ENCODE data around the gene GDA. TPM values are rescaled to one million over a fixed set of nuclear protein-coding genes. Genes with fewer than 3 reads are reported as not detected.

GDA gene
- total RNA-seq, 1 experiment from 2014 or later: 5.0 TPM

- TF ChIP-seq TCF7L2 (IDR thresholded peaks at IDR 0.05; ENCODE audit: low read depth, low read length) (no peak), CTCF (IDR thresholded peaks at IDR 0.05) (no peak), SIN3A (IDR thresholded peaks at IDR 0.05; ENCODE audit: borderline replicate concordance, insufficient read depth, low read depth, low read length) (no peak), POLR2AphosphoS5 (IDR thresholded peaks at IDR 0.05; ENCODE audit: low read depth, low read length) (no peak), REST (IDR thresholded peaks at IDR 0.05; ENCODE audit: insufficient read depth in 1 of 2, low read depth in 2 of 2, low read length in 1 of 2) (no peak)
- Histone ChIP-seq H3K27ac (ENCODE audit: low read length) (no peak overlapping the region), H3K9me3 (ENCODE audit: control insufficient read depth, insufficient read depth, low read depth, low read length) (no peaks in the 10 kb centered on the region), H3K36me3 (ENCODE audit: control insufficient read depth, insufficient read depth, low read length) (no peaks in the 10 kb centered on the region), H3K4me3 (ENCODE audit: low read depth in 2 of 2, low read length in 2 of 2) (no peak overlapping the region), H3K4me1 (ENCODE audit: control insufficient read depth, insufficient read depth, low read length) (no peaks in the 10 kb centered on the region), H3K27me3 (ENCODE audit: control insufficient read depth, insufficient read depth, low read length) (no peaks in the 10 kb centered on the region)
- ChIA-PET CTCF (no interaction called here), POLR2A (no interaction called here)
- DNase-seq (ENCODE audit: low read depth, low spot score): no peak
- in situ Hi-C loops (cut with HindIII; ENCODE audit: low pct_unique_long_range_greater_than_20kb, low sequenced_read_pairs) (no loop called here), intact Hi-C loops (cut with micrococcal nuclease; ENCODE audit: unreplicated experiment) (no loop called here)
- no peak for ATAC-seq
- BruUV-seq (replicated peaks): no TSS peak
Observed at GRCh38 chr9:72113056-72113455, 36.2 kb upstream of the GDA start.

- ATAC-seq: no peak
- ChIA-PET CTCF (no interaction called here), POLR2A (no interaction called here)
Observed at GRCh38 chr9:72119853-72120252, 29.4 kb upstream of the GDA start.

More at GRCh38 chr9:72119853-72120252, 29.4 kb upstream of the GDA start:
- intact Hi-C loops (cut with micrococcal nuclease; ENCODE audit: unreplicated experiment) (no loop called here), in situ Hi-C loops (cut with HindIII; ENCODE audit: low pct_unique_long_range_greater_than_20kb, low sequenced_read_pairs) (no loop called here)
- H3K27ac ChIP-seq (ENCODE audit: low read length): no peak overlapping the region
- DNase-seq (ENCODE audit: low read depth, low spot score): no peak
- no peaks in the 10 kb centered on the region for H3K36me3 ChIP-seq (ENCODE audit: control insufficient read depth, insufficient read depth, low read length)
- no peaks in the 10 kb centered on the region for H3K27me3 ChIP-seq (ENCODE audit: control insufficient read depth, insufficient read depth, low read length)
- H3K4me3 ChIP-seq (ENCODE audit: low read depth in 2 of 2, low read length in 2 of 2): no peak overlapping the region
- H3K9me3 ChIP-seq (ENCODE audit: control insufficient read depth, insufficient read depth, low read depth, low read length): no peaks in the 10 kb centered on the region
- no peak for TF ChIP-seq TCF7L2 (IDR thresholded peaks at IDR 0.05; ENCODE audit: low read depth, low read length)
- no peak for TF ChIP-seq CTCF (IDR thresholded peaks at IDR 0.05)
- TF ChIP-seq POLR2AphosphoS5 (IDR thresholded peaks at IDR 0.05; ENCODE audit: low read depth, low read length): no peak
- TF ChIP-seq SIN3A (IDR thresholded peaks at IDR 0.05; ENCODE audit: borderline replicate concordance, insufficient read depth, low read depth, low read length): no peak
- no peak for TF ChIP-seq REST (IDR thresholded peaks at IDR 0.05; ENCODE audit: insufficient read depth in 1 of 2, low read depth in 2 of 2, low read length in 1 of 2)
- BruUV-seq (replicated peaks): no TSS peak
- H3K4me1 ChIP-seq (ENCODE audit: control insufficient read depth, insufficient read depth, low read length): no peaks in the 10 kb centered on the region
